ENCODE data around the gene SELENON. TPM values are rescaled to one million over a fixed set of nuclear protein-coding genes. Genes with fewer than 3 reads are reported as not detected.

Gene SELENON
- total RNA-seq, 1 experiment from 2014 or later = 90.9 TPM

DNA sequence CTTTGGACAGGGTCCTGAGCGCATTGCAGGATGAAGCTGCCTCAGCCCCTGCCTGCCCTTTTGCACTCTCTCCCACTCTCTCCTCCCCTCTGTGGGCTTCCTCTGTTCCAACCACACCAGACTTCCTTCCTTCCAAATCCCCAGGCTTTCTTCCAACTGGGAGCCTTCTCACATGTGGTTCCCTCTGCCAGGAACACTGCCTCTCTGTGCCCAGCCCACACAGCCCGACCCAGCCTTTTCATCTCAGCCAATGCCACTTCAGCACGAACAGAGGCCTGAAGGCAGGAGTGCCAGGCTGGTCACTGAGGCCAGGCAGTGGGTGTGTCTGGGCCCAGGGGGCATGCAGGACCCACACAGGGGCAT, 5.9 kb downstream of the SELENON start:
- Histone ChIP-seq H2AK5ac (ENCODE audit: insufficient read length, low read length) (no peak overlapping the region), H2BK15ac (ENCODE audit: low read depth, low read length) (no peak overlapping the region), H3K27ac (ENCODE audit: insufficient read length, low read depth, low read length) (no peak overlapping the region), H3K4ac (ENCODE audit: low read depth, low read length) (no peak overlapping the region), H3K4me1 (ENCODE audit: insufficient read depth, low read length) (no peaks in the 10 kb centered on the region), H3K56ac (ENCODE audit: insufficient read length, low read depth, low read length) (no peak overlapping the region), H4K5ac (ENCODE audit: insufficient read length, low read depth, low read length) (no peak overlapping the region), H4K91ac (ENCODE audit: insufficient read length, low read depth, low read length) (no peak overlapping the region), H3K9ac (ENCODE audit: extremely low read depth, insufficient read length, low read length) (no peak overlapping the region), H2AFZ (ENCODE audit: low read length) (no peak overlapping the region), H3K27me3 (ENCODE audit: insufficient read depth, low read length) (no peaks in the 10 kb centered on the region), H3K23ac (ENCODE audit: insufficient read length, low read depth, low read length) (no peak overlapping the region), H3K14ac (ENCODE audit: insufficient read depth, low read length) (no peak overlapping the region), H3K9me3 (ENCODE audit: control insufficient read depth, low read depth, low read length) (no peaks in the 10 kb centered on the region), H3T11ph (ENCODE audit: low read length) (no peak overlapping the region), H3K4me2 (ENCODE audit: insufficient read depth, insufficient read length, low read length) (no peak overlapping the region), H2BK5ac (ENCODE audit: insufficient read length, low read length) (no peak overlapping the region), H3K79me2 (ENCODE audit: insufficient read depth, low read length) (no peaks in the 10 kb centered on the region), H3K23me2 (ENCODE audit: insufficient read length, low read depth, low read length, poor library complexity, severe bottlenecking) (peaks cover 1% of the 10 kb centered on the region), H3K18ac (ENCODE audit: insufficient read length, low read depth, low read length) (no peak overlapping the region), H2BK12ac (ENCODE audit: insufficient read length, low read depth, low read length) (no peak overlapping the region), H4K20me1 (ENCODE audit: control insufficient read depth, insufficient read depth, insufficient read length) (no peaks in the 10 kb centered on the region), H4K8ac (replicated peaks; ENCODE audit: insufficient read length, low read depth, low read length) (no peak overlapping the region), H3K79me1 (ENCODE audit: insufficient read depth, low read depth, low read length, poor library complexity, severe bottlenecking) (no peaks in the 10 kb centered on the region), H2BK20ac (ENCODE audit: low read depth, low read length, poor library complexity, severe bottlenecking) (no peak overlapping the region), H2BK120ac (ENCODE audit: low read depth, low read length, poor library complexity, severe bottlenecking) (no peak overlapping the region)
- Mint-ChIP-seq H3K4me1 (peaks cover 11 to 25% of the 10 kb centered on the region in 2 experiments), H3K36me3 (ENCODE audit: insufficient read depth in 1 of 3, low read depth in 3 of 3) (peaks cover 10 to 53% (median 23%) of the 10 kb centered on the region in 3 experiments; a peak in 6 of 7 replicates), H3K27me3 (ENCODE audit: low read depth) (no peaks in the 10 kb centered on the region), H3K4me3 (no peak overlapping the region; a peak in 1 of 5 replicates), H3K27ac (no peak overlapping the region), H3K9me3 (no peaks in the 10 kb centered on the region)
- TF ChIP-seq CTCF (conservative IDR thresholded peaks at IDR 0.05) = no peak
- no peak for DNase-seq
- no CpG with 5 or more reads among the region's 3 CpGs for WGBS (ENCODE audit: extremely low coverage, insufficient read length, low lambda C conversion rate)

All from H9 (cell line).